Skeletal muscle tissue (tissue), 4 donors: ENCODE data around the gene SLC35B4. TPM values are rescaled to one million over a fixed set of nuclear protein-coding genes. Genes with fewer than 3 reads are reported as not detected.

Experiments used
- H3K27ac ChIP-seq: one replicate; pipeline ENCODE4 v1.7.0; 2013; ENCODE audit warnings: mild to moderate bottlenecking, low read depth, low read length, inconsistent platforms
- H3K27me3 ChIP-seq, 3 donors: one replicate each; pipeline ENCODE4 v1.7.0; 2013; ENCODE audit warnings: low read length in 3 of 3; ENCODE audit not compliant: control insufficient read depth in 3 of 3, insufficient read depth in 3 of 3
- H3K36me3 ChIP-seq, 3 donors: one replicate each; pipeline ENCODE4 v1.7.0; 2013; ENCODE audit warnings: low read length in 3 of 3; ENCODE audit not compliant: control insufficient read depth in 3 of 3, insufficient read depth in 3 of 3
- H3K4me1 ChIP-seq, 3 donors: one replicate each; pipeline ENCODE4 v1.7.0; 2013; ENCODE audit warnings: low read length in 3 of 3, mild to moderate bottlenecking in 3 of 3; ENCODE audit not compliant: control insufficient read depth in 3 of 3, insufficient read depth in 3 of 3
- H3K4me3 ChIP-seq, 3 donors: one replicate each; pipeline ENCODE4 v1.7.0; 2013; ENCODE audit warnings: low read length in 3 of 3
- H3K9ac ChIP-seq, 3 donors: one replicate each; pipeline ENCODE4 v1.7.0; 2013; ENCODE audit warnings: low read length in 3 of 3, mild to moderate bottlenecking in 3 of 3, moderate library complexity in 2 of 3, low read depth in 1 of 3
- H3K9me3 ChIP-seq, 3 donors: one replicate each; pipeline ENCODE4 v1.7.0; 2013; ENCODE audit warnings: low read length in 3 of 3; ENCODE audit not compliant: control insufficient read depth in 3 of 3
- total RNA-seq: library from RNA; depleted of rRNA; stranded (reverse); fragments of >200 nt; gene quantifications from one replicate; pipeline ENCODE4 v1.2.3, GENCODE V29; 2014
- donor health status: Osteomylitis.

The SLC35B4 gene
- total RNA-seq, 1 donor from 2014 or later: 6.8 TPM

GRCh38 chr7:134284011-134284410, 32.7 kb downstream of the SLC35B4 start:
- Histone ChIP-seq H3K4me3 (no peak overlapping the region), H3K27ac (no peak overlapping the region), H3K27me3 (peaks cover 0 to 10% (median 3%) of the 10 kb centered on the region in 3 donors), H3K4me1 (no peaks in the 10 kb centered on the region), H3K36me3 (no peaks in the 10 kb centered on the region), H3K9me3 (no peaks in the 10 kb centered on the region), H3K9ac (no peak overlapping the region)

GRCh38 chr7:134280508-134280907, 36.2 kb downstream of the SLC35B4 start:
- Histone ChIP-seq H3K9ac (no peak overlapping the region), H3K36me3 (no peaks in the 10 kb centered on the region), H3K27ac (no peak overlapping the region), H3K27me3 (peaks cover 0 to 10% (median 3%) of the 10 kb centered on the region in 3 donors), H3K4me3 (no peak overlapping the region), H3K9me3 (peaks cover 0 to 3% (median 0%) of the 10 kb centered on the region in 3 donors), H3K4me1 (no peaks in the 10 kb centered on the region)

GRCh38 chr7:134279898-134280297, 36.8 kb downstream of the SLC35B4 start:
- Histone ChIP-seq H3K27ac (no peak overlapping the region), H3K27me3 (peaks cover 0 to 6% (median 3%) of the 10 kb centered on the region in 3 donors)

DNA sequence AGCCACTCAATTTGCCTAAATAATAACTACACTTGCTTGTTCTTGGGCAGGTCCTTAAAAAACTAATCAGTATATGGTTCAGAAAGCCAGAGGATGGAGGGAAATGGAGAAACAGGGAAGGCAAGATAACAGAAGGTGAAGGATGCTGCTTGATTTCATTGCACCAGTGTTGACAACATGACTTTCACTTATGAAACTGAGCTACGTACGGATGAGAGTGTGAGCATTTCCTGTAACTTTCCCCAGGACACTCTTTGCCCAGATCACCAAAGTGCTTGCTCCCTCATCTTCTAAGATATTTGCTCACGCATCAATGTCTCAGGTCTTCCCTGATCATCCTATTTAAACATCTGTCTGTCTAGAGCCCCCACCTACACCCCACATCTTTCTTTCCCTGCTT, 37.4 kb downstream of the SLC35B4 start:
- Histone ChIP-seq H3K9ac (no peak overlapping the region), H3K4me3 (no peak overlapping the region), H3K36me3 (no peaks in the 10 kb centered on the region), H3K9me3 (peaks cover 0 to 3% (median 0%) of the 10 kb centered on the region in 3 donors), H3K27me3 (peaks cover 0 to 6% (median 3%) of the 10 kb centered on the region in 3 donors), H3K27ac (no peak overlapping the region), H3K4me1 (no peaks in the 10 kb centered on the region)

More at GRCh38 chr7:134279898-134280297, 36.8 kb downstream of the SLC35B4 start:
- Histone ChIP-seq H3K4me1 (no peaks in the 10 kb centered on the region), H3K36me3 (no peaks in the 10 kb centered on the region), H3K4me3 (no peak overlapping the region), H3K9me3 (peaks cover 0 to 3% (median 0%) of the 10 kb centered on the region in 3 donors), H3K9ac (no peak overlapping the region)

- Histone ChIP-seq H3K4me3 (no peak overlapping the region), H3K4me1 (no peaks in the 10 kb centered on the region), H3K9me3 (peaks cover 0 to 3% (median 0%) of the 10 kb centered on the region in 3 donors), H3K9ac (no peak overlapping the region), H3K27ac (no peak overlapping the region), H3K27me3 (peaks cover 0 to 6% (median 3%) of the 10 kb centered on the region in 3 donors), H3K36me3 (no peaks in the 10 kb centered on the region)
Observed at GRCh38 chr7:134278502-134279153, 38.1 kb downstream of the SLC35B4 start.

DNA sequence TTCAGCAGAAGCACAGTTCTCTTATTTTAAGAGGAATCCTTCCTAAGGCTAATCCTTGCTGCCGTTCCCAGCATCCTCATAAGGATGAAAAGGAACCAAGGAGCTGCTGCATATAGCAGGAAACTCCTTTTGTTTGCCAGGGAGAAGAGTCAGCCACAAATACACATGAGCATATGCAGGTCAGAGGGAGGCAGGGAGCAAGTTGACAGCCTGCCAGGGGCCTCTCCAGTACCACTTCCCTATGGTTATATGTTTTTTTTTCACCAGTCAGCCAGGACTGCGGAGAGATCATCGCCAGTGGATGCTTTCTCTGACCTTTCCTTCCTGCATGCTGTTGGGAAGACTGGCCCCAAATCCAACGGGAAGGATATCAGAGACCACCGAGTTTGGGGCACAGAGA, 39.8 kb downstream of the SLC35B4 start:
- no peak overlapping the region for H3K9ac ChIP-seq
- peaks cover 0 to 3% (median 0%) of the 10 kb centered on the region in 3 donors for H3K9me3 ChIP-seq
- no peak overlapping the region for H3K27ac ChIP-seq
- no peaks in the 10 kb centered on the region for H3K4me1 ChIP-seq
- H3K27me3 ChIP-seq: no peaks in the 10 kb centered on the region
- no peak overlapping the region for H3K4me3 ChIP-seq
- no peaks in the 10 kb centered on the region for H3K36me3 ChIP-seq

- H3K9ac ChIP-seq: no peak overlapping the region
- H3K36me3 ChIP-seq: no peaks in the 10 kb centered on the region
- no peaks in the 10 kb centered on the region for H3K4me1 ChIP-seq
- no peaks in the 10 kb centered on the region for H3K9me3 ChIP-seq
- H3K27ac ChIP-seq: no peak overlapping the region
- no peaks in the 10 kb centered on the region for H3K27me3 ChIP-seq
- no peak overlapping the region for H3K4me3 ChIP-seq
Observed at GRCh38 chr7:134262322-134262721, 54.4 kb downstream of the SLC35B4 start.

- Histone ChIP-seq H3K9me3 (no peaks in the 10 kb centered on the region), H3K36me3 (no peaks in the 10 kb centered on the region), H3K27ac (no peak overlapping the region), H3K4me1 (no peaks in the 10 kb centered on the region), H3K4me3 (no peak overlapping the region), H3K27me3 (no peaks in the 10 kb centered on the region), H3K9ac (no peak overlapping the region)
Observed at GRCh38 chr7:134255814-134256213, 60.9 kb downstream of the SLC35B4 start.

- H3K9me3 ChIP-seq: no peaks in the 10 kb centered on the region
- no peak overlapping the region for H3K4me3 ChIP-seq
- H3K27me3 ChIP-seq: no peaks in the 10 kb centered on the region
- H3K9ac ChIP-seq: no peak overlapping the region
- no peak overlapping the region for H3K27ac ChIP-seq
- no peaks in the 10 kb centered on the region for H3K4me1 ChIP-seq
- H3K36me3 ChIP-seq: no peaks in the 10 kb centered on the region
Observed at GRCh38 chr7:134254311-134254710, 62.4 kb downstream of the SLC35B4 start.

DNA sequence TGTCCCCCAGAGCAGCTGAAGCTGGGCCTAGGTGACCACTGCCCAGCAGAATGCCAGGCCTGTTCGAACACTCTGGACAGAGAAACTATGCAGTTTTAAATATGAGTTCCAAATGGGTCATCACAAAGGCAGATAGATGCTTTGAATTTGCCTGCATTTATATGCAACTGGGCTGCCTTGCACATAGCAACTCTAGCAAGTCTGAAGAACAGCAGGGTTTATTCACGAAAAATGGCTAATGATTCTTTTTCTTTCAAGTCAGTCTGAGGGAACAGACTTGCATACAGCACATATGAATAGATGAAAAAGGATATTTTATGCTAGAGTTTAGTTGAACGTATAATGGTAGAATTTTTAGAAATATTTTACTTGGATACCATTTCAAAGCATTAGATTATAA, 68.5 kb downstream of the SLC35B4 start:
- H3K4me1 ChIP-seq: no peaks in the 10 kb centered on the region
- H3K27ac ChIP-seq: no peak overlapping the region
- H3K4me3 ChIP-seq: no peak overlapping the region
- H3K9me3 ChIP-seq: no peaks in the 10 kb centered on the region
- H3K36me3 ChIP-seq: no peaks in the 10 kb centered on the region
- no peaks in the 10 kb centered on the region for H3K27me3 ChIP-seq
- H3K9ac ChIP-seq: no peak overlapping the region
